ENCODE data around the gene TAGLN2. TPM values are rescaled to one million over a fixed set of nuclear protein-coding genes. Genes with fewer than 3 reads are reported as not detected.

TAGLN2 gene
- total RNA-seq, 1 donor from 2014 or later = 3.9 TPM

DNA sequence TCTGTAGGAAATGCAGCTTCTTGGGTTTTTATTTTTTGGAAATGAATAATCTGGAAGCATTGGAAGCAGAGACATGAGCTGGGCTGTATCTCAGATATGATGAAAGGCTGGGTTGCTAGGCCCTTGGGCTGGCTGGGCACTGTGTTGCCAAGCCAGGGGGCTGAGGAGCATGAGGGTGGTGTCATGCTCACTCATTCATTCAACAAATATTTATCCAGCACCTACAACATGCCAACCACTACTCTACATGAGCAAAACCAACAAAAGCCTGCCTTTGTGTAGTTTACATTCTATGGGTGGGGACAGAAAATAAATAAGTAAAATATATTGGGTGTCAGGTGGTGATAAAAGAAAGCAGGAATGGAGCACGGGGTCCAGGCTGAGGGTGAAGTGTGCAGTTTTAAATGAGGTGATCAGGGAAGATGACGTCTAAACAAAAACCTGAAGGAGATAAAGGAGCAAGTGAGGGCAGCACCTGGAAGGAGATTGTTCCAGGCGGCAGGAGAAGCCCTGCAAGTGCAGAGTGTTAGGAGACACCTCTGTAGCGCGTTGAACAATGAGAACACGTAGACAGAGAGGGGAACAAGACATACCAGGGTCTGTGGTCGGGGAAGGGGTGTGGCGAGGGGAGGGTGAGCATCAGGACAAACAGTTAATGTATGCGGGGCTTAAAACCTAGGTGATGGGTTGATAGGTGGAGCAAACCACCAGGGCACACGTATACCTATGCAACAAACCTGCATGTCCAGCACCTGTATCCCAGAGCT is 10.9 kb downstream of the TAGLN2 start:
- no peaks in the 10 kb centered on the region for H3K9me3 ChIP-seq (ENCODE audit: low read depth)
- H3K36me3 ChIP-seq = no peaks in the 10 kb centered on the region
- no peaks in the 10 kb centered on the region for H3K9me3 Mint-ChIP-seq
- TF ChIP-seq, protein P1, sequence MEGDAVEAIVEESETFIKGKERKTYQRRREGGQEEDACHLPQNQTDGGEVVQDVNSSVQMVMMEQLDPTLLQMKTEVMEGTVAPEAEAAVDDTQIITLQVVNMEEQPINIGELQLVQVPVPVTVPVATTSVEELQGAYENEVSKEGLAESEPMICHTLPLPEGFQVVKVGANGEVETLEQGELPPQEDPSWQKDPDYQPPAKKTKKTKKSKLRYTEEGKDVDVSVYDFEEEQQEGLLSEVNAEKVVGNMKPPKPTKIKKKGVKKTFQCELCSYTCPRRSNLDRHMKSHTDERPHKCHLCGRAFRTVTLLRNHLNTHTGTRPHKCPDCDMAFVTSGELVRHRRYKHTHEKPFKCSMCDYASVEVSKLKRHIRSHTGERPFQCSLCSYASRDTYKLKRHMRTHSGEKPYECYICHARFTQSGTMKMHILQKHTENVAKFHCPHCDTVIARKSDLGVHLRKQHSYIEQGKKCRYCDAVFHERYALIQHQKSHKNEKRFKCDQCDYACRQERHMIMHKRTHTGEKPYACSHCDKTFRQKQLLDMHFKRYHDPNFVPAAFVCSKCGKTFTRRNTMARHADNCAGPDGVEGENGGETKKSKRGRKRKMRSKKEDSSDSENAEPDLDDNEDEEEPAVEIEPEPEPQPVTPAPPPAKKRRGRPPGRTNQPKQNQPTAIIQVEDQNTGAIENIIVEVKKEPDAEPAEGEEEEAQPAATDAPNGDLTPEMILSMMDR (IDR thresholded peaks at IDR 0.05) = no peak
- TF ChIP-seq EZH2phosphoT487 (IDR thresholded peaks at IDR 0.05) (no peak), EZH2 (IDR thresholded peaks at IDR 0.05) (no peak)
- peaks cover 16% of the 10 kb centered on the region for H3K27me3 Mint-ChIP-seq (ENCODE audit: insufficient read depth, low read depth)
- no peak overlapping the region for H3K4me3 Mint-ChIP-seq
- H3K4me3 ChIP-seq = no peak overlapping the region
- H3K4me1 ChIP-seq = peaks cover 28% of the 10 kb centered on the region
- H3K27me3 ChIP-seq = no peaks in the 10 kb centered on the region
- no peak overlapping the region for H3K4me2 ChIP-seq
- H3K27ac ChIP-seq = no peak overlapping the region
- no peak for DNase-seq (ENCODE audit: low spot score)
- no peaks in the 10 kb centered on the region for H4K20me1 ChIP-seq (ENCODE audit: low read depth)
- H3F3A ChIP-seq (ENCODE audit: low read depth) = peaks cover 21% of the 10 kb centered on the region
- H3K27ac Mint-ChIP-seq = no peak overlapping the region
- no peak overlapping the region for H2AFZ ChIP-seq (replicated peaks)
- H3K9ac ChIP-seq = no peak overlapping the region
- no peaks in the 10 kb centered on the region for H3K79me2 ChIP-seq (ENCODE audit: low read depth)
- peaks cover 40% of the 10 kb centered on the region for H3K4me1 Mint-ChIP-seq
- H3K36me3 Mint-ChIP-seq = peaks cover 5% of the 10 kb centered on the region

DNA sequence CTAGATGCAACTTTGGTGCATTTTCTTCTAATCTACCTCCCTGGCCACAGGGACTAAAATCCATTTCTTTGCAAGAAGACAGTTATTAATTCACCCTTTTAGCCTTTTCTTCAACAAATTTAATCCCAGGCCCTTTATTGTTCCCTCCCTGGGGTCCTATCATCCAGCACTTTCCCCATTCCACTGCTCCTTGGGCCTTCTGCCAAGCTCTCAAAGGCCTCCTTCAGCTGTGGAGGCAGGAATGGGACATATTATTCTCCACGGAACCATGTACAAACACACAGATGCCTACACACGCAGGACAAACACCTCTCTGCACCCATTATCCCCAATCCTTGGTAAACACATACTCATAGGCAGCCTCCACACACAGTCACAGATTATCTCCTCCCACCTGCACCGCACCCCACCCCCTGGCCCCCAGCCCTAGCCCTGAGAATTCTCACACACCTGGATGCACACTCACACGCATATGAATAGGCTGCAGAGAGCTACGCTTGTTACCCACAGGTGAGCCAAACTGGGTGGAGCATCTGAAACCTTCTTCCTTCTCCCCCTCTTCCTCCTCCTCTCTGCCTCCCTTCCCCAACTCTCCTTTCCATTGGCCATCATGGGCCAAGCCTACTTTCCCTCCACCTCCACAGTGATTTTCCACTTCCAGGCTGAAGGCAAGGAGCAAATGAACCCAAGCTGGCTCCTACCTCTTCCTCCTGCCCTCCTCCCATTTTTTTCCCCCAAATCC is 11.7 kb downstream of the TAGLN2 start:
- Mint-ChIP-seq H3K27ac (no peak overlapping the region), H3K4me1 (peaks cover 40% of the 10 kb centered on the region), H3K27me3 (ENCODE audit: insufficient read depth, low read depth) (peaks cover 16% of the 10 kb centered on the region), H3K9me3 (no peaks in the 10 kb centered on the region), H3K4me3 (no peak overlapping the region), H3K36me3 (peaks cover 5% of the 10 kb centered on the region)
- Histone ChIP-seq H3K4me3 (no peak overlapping the region), H3K27me3 (no peaks in the 10 kb centered on the region), H3K4me2 (no peak overlapping the region), H3K9ac (no peak overlapping the region), H3K36me3 (no peaks in the 10 kb centered on the region), H4K20me1 (ENCODE audit: low read depth) (no peaks in the 10 kb centered on the region), H3K4me1 (peaks cover 28% of the 10 kb centered on the region), H3K9me3 (ENCODE audit: low read depth) (no peaks in the 10 kb centered on the region), H3K27ac (no peak overlapping the region), H3K79me2 (ENCODE audit: low read depth) (no peaks in the 10 kb centered on the region), H2AFZ (replicated peaks) (no peak overlapping the region), H3F3A (ENCODE audit: low read depth) (peaks cover 21% of the 10 kb centered on the region)
- TF ChIP-seq EZH2phosphoT487 (IDR thresholded peaks at IDR 0.05) (no peak), EZH2 (IDR thresholded peaks at IDR 0.05) (no peak)
- TF ChIP-seq, protein P1 (IDR thresholded peaks at IDR 0.05) = no peak
- no peak for DNase-seq (ENCODE audit: low spot score)

- no peak overlapping the region for H3K27ac Mint-ChIP-seq
- H3K27ac ChIP-seq = no peak overlapping the region
- no peak overlapping the region for H3K4me2 ChIP-seq
These were observed 13.8 kb downstream of the TAGLN2 start for GRCh38 chr1:159911326-159912070.

More at GRCh38 chr1:159911326-159912070, 13.8 kb downstream of the TAGLN2 start:
- no peak overlapping the region for H3K4me3 ChIP-seq
- H3K9ac ChIP-seq = no peak overlapping the region
- no peak overlapping the region for H3K4me3 Mint-ChIP-seq
- H3K4me1 ChIP-seq = peaks cover 13% of the 10 kb centered on the region
- no peaks in the 10 kb centered on the region for H3K9me3 Mint-ChIP-seq
- H3K79me2 ChIP-seq (ENCODE audit: low read depth) = no peaks in the 10 kb centered on the region
- H3K27me3 ChIP-seq = no peaks in the 10 kb centered on the region
- H3K36me3 ChIP-seq = no peaks in the 10 kb centered on the region
- H3F3A ChIP-seq (ENCODE audit: low read depth) = peaks cover 10% of the 10 kb centered on the region
- H2AFZ ChIP-seq (replicated peaks) = no peak overlapping the region
- H3K36me3 Mint-ChIP-seq = peaks cover 3% of the 10 kb centered on the region
- no peak for DNase-seq (ENCODE audit: low spot score)
- H3K4me1 Mint-ChIP-seq = peaks cover 35% of the 10 kb centered on the region
- H3K27me3 Mint-ChIP-seq (ENCODE audit: insufficient read depth, low read depth) = peaks cover 14% of the 10 kb centered on the region
- H4K20me1 ChIP-seq (ENCODE audit: low read depth) = no peaks in the 10 kb centered on the region
- H3K9me3 ChIP-seq (ENCODE audit: low read depth) = no peaks in the 10 kb centered on the region
- TF ChIP-seq, protein P1 (IDR thresholded peaks at IDR 0.05) = no peak
- TF ChIP-seq EZH2phosphoT487 (IDR thresholded peaks at IDR 0.05) (no peak), EZH2 (IDR thresholded peaks at IDR 0.05) (no peak)
